ENCODE data around the gene HRK. TPM values are rescaled to one million over a fixed set of nuclear protein-coding genes. Genes with fewer than 3 reads are reported as not detected.

The HRK gene
- total and polyA plus RNA-seq, 2 of the 8 experiments (the other 6 are each of a cell fraction or from before 2014, with no cell fraction given) = 1.6 to 2.7 TPM

DNA sequence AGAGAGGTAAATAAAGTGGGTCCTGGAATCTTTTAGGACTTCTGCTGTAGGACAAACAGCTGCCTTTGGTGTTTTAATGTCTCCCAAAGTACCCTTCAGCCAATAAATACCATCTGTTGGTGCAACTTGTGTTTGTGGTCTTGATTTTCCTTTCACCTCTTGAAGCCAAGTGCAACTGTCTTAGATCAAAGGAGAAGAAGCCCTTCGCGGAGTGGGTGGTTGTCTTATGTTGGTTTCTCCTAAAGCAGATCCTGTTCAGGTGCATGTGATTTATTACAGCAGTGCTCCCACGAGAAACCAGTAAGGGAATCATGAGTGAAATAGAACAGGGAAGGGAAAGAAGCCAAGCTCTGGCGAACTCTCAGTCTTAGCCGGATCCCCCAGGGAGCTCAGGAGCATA is 27.7 kb downstream of the HRK start (continued):
- TF ChIP-seq RFX5 (IDR thresholded peaks at IDR 0.05; ENCODE audit: borderline replicate concordance, low read depth, low read length) (no peak), CBX5 (IDR thresholded peaks at IDR 0.05; ENCODE audit: low read depth, low read length) (no peak), TAF7 (optimal IDR thresholded peaks at IDR 0.05; ENCODE audit: borderline replicate concordance, low read depth, low read length) (no peak), SIRT6 (IDR thresholded peaks at IDR 0.05; ENCODE audit: low read length) (no peak)
